ENCODE measurements around the gene EYS. TPM values are rescaled to one million over a fixed set of nuclear protein-coding genes. Genes with fewer than 3 reads are reported as not detected.

The EYS gene
- total and polyA plus RNA-seq, 4 donors = 0.08 to 0.63 (median 0.36) TPM

DNA sequence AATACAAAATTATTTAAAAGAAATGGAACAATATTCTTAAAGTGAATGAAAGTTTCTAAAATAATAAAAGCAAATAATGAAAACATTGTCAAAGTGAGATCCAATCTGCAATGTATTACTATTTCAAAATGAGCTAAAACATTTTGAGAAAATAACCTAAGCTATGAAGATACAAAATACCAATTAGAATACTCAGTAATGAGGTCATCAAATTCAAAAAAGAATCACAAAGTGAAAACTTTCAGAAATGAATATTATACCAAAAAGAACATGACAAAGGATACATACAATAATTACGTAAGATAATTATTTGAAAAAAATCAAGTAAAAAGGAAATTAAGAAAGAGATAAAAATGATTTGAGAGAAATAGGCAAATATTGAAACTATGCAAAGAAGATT is 634.5 kb downstream of the EYS start:
- TF ChIP-seq EGR1 (IDR thresholded peaks at IDR 0.05; ENCODE audit: low read depth in 2 of 2) (no peak), GABPA (IDR thresholded peaks at IDR 0.05 in 1 of 2, conservative IDR thresholded peaks at IDR 0.05 in 1 of 2) (no peak), FOXA2 (IDR thresholded peaks at IDR 0.05) (no peak), NR2F2 (IDR thresholded peaks at IDR 0.05) (no peak), YY1 (IDR thresholded peaks at IDR 0.05) (no peak), HNF4A (conservative IDR thresholded peaks at IDR 0.05) (no peak), HNF4G (IDR thresholded peaks at IDR 0.05) (no peak), JUND (IDR thresholded peaks at IDR 0.05) (no peak)
- TF ChIP-seq, protein P1, sequence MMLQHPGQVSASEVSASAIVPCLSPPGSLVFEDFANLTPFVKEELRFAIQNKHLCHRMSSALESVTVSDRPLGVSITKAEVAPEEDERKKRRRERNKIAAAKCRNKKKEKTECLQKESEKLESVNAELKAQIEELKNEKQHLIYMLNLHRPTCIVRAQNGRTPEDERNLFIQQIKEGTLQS (IDR thresholded peaks at IDR 0.05) = no peak
- TF ChIP-seq, protein P2, sequence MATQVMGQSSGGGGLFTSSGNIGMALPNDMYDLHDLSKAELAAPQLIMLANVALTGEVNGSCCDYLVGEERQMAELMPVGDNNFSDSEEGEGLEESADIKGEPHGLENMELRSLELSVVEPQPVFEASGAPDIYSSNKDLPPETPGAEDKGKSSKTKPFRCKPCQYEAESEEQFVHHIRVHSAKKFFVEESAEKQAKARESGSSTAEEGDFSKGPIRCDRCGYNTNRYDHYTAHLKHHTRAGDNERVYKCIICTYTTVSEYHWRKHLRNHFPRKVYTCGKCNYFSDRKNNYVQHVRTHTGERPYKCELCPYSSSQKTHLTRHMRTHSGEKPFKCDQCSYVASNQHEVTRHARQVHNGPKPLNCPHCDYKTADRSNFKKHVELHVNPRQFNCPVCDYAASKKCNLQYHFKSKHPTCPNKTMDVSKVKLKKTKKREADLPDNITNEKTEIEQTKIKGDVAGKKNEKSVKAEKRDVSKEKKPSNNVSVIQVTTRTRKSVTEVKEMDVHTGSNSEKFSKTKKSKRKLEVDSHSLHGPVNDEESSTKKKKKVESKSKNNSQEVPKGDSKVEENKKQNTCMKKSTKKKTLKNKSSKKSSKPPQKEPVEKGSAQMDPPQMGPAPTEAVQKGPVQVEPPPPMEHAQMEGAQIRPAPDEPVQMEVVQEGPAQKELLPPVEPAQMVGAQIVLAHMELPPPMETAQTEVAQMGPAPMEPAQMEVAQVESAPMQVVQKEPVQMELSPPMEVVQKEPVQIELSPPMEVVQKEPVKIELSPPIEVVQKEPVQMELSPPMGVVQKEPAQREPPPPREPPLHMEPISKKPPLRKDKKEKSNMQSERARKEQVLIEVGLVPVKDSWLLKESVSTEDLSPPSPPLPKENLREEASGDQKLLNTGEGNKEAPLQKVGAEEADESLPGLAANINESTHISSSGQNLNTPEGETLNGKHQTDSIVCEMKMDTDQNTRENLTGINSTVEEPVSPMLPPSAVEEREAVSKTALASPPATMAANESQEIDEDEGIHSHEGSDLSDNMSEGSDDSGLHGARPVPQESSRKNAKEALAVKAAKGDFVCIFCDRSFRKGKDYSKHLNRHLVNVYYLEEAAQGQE (IDR thresholded peaks at IDR 0.05) = no peak
- TF ChIP-seq, protein P3, sequence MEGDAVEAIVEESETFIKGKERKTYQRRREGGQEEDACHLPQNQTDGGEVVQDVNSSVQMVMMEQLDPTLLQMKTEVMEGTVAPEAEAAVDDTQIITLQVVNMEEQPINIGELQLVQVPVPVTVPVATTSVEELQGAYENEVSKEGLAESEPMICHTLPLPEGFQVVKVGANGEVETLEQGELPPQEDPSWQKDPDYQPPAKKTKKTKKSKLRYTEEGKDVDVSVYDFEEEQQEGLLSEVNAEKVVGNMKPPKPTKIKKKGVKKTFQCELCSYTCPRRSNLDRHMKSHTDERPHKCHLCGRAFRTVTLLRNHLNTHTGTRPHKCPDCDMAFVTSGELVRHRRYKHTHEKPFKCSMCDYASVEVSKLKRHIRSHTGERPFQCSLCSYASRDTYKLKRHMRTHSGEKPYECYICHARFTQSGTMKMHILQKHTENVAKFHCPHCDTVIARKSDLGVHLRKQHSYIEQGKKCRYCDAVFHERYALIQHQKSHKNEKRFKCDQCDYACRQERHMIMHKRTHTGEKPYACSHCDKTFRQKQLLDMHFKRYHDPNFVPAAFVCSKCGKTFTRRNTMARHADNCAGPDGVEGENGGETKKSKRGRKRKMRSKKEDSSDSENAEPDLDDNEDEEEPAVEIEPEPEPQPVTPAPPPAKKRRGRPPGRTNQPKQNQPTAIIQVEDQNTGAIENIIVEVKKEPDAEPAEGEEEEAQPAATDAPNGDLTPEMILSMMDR (IDR thresholded peaks at IDR 0.05; ENCODE audit: low read depth, low read length, missing input control) = no peak
- 84% methylated on average over 1 of the region's 1 CpG for WGBS
- no peak overlapping the region for H3K27ac ChIP-seq (ENCODE audit: low read depth in 1 of 2, low read length in 2 of 2)
- H3K9me3 ChIP-seq (ENCODE audit: control insufficient read depth in 4 of 4, low read length in 3 of 4) = no peaks in the 10 kb centered on the region
- DNase-seq (ENCODE audit: low spot score) = no peak
- no peaks in the 10 kb centered on the region for H3K4me1 ChIP-seq (ENCODE audit: control insufficient read depth in 4 of 4, insufficient read depth in 4 of 4, low read length in 3 of 4)
- no peak overlapping the region for H3K9ac ChIP-seq (ENCODE audit: low read depth in 1 of 2, low read length in 2 of 2)
- H3K4me3 ChIP-seq (ENCODE audit: low read depth in 1 of 3, low read length in 3 of 3) = no peak overlapping the region
- no peaks in the 10 kb centered on the region for H3K36me3 ChIP-seq (ENCODE audit: control insufficient read depth in 4 of 4, insufficient read depth in 3 of 4, low read depth in 1 of 4, low read length in 3 of 4)
- H3K27me3 ChIP-seq (ENCODE audit: control insufficient read depth in 4 of 4, insufficient read depth in 4 of 4, low read length in 3 of 4) = no peaks in the 10 kb centered on the region

DNA sequence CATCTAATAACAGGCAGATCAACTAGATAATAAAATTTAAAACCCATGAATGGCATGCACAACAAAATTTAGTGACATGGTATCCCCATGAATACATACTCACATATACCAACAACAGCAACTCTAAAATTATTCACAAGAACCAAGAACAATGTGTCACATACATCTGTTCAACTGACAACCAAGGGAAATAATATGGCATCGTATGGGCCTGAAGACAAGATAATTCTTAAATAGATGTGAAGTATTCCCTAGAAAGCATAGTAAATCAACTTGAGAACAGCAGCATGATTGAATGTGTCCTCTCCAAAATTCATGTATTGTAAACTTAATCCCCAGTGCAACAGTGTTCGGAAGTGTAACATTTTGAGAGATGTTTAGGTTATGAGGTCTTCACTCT is 635.5 kb downstream of the EYS start:
- TF ChIP-seq FOXA1 (IDR thresholded peaks at IDR 0.05) = no peak
- TF ChIP-seq HNF4G (IDR thresholded peaks at IDR 0.05) = no peak
- TF ChIP-seq RXRA (IDR thresholded peaks at IDR 0.05) = no peak
- no peak for TF ChIP-seq FOXA2 (IDR thresholded peaks at IDR 0.05)
- TF ChIP-seq GABPA (IDR thresholded peaks at IDR 0.05 in 1 of 2, conservative IDR thresholded peaks at IDR 0.05 in 1 of 2) = no peak
- TF ChIP-seq, protein P4, sequence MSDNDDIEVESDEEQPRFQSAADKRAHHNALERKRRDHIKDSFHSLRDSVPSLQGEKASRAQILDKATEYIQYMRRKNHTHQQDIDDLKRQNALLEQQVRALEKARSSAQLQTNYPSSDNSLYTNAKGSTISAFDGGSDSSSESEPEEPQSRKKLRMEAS (IDR thresholded peaks at IDR 0.05) = no peak
- no peak for TF ChIP-seq NR2F2 (IDR thresholded peaks at IDR 0.05)
- TF ChIP-seq, protein P2 (IDR thresholded peaks at IDR 0.05) = no peak
- TF ChIP-seq YY1 (IDR thresholded peaks at IDR 0.05) = no peak
- no peak for TF ChIP-seq RAD21 (IDR thresholded peaks at IDR 0.05)
- no peak for TF ChIP-seq TAF1 (conservative IDR thresholded peaks at IDR 0.05)
- TF ChIP-seq HNF4A (conservative IDR thresholded peaks at IDR 0.05) = no peak
- TF ChIP-seq EGR1 (IDR thresholded peaks at IDR 0.05; ENCODE audit: low read depth in 2 of 2) = no peak
- no peak for TF ChIP-seq JUND (IDR thresholded peaks at IDR 0.05)
- TF ChIP-seq, protein P1 (IDR thresholded peaks at IDR 0.05) = no peak
- TF ChIP-seq, protein P5, sequence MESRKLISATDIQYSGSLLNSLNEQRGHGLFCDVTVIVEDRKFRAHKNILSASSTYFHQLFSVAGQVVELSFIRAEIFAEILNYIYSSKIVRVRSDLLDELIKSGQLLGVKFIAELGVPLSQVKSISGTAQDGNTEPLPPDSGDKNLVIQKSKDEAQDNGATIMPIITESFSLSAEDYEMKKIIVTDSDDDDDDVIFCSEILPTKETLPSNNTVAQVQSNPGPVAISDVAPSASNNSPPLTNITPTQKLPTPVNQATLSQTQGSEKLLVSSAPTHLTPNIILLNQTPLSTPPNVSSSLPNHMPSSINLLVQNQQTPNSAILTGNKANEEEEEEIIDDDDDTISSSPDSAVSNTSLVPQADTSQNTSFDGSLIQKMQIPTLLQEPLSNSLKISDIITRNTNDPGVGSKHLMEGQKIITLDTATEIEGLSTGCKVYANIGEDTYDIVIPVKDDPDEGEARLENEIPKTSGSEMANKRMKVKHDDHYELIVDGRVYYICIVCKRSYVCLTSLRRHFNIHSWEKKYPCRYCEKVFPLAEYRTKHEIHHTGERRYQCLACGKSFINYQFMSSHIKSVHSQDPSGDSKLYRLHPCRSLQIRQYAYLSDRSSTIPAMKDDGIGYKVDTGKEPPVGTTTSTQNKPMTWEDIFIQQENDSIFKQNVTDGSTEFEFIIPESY (IDR thresholded peaks at IDR 0.05) = no peak
- Histone ChIP-seq H3K4me1 (ENCODE audit: control insufficient read depth in 4 of 4, insufficient read depth in 4 of 4, low read length in 3 of 4) (no peaks in the 10 kb centered on the region), H3K36me3 (ENCODE audit: control insufficient read depth in 4 of 4, insufficient read depth in 3 of 4, low read depth in 1 of 4, low read length in 3 of 4) (no peaks in the 10 kb centered on the region), H3K27ac (ENCODE audit: low read depth in 1 of 2, low read length in 2 of 2) (no peak overlapping the region), H3K9me3 (ENCODE audit: control insufficient read depth in 4 of 4, low read length in 3 of 4) (no peaks in the 10 kb centered on the region), H3K4me3 (ENCODE audit: low read depth in 1 of 3, low read length in 3 of 3) (no peak overlapping the region), H3K9ac (ENCODE audit: low read depth in 1 of 2, low read length in 2 of 2) (no peak overlapping the region), H3K27me3 (ENCODE audit: control insufficient read depth in 4 of 4, insufficient read depth in 4 of 4, low read length in 3 of 4) (no peaks in the 10 kb centered on the region)
- WGBS = 81% methylated on average over 2 of the region's 2 CpGs
- DNase-seq (ENCODE audit: low spot score) = no peak
